SK-N-SH (cell line): ENCODE results near the gene SHH. TPM values are rescaled to one million over a fixed set of nuclear protein-coding genes. Genes with fewer than 3 reads are reported as not detected.

Source experiments
- CTCF ChIA-PET: fragments of 300-600, 350-600 bp; formaldehyde crosslinking; extraction: SDS; loops from one replicate; lab custom pipeline; 2021; lab: Yijun Ruan, JAX
- POLR2A ChIA-PET: fragments of 350-600 bp; sonication (Branson Sonifier 250); formaldehyde crosslinking; extraction: SDS; loops from one replicate; lab custom pipeline; 2020; ENCODE audit warnings: antibody characterized with exemption, inconsistent platforms; lab: Yijun Ruan, JAX
- DNase-seq: peaks from one replicate; pipeline ENCODE4 v3.0.0; 2012
- H2AFZ ChIP-seq: fragments of 200-600 bp; sonication (generic); 2 replicates; pipeline ENCODE4 v1.8.1; 2016; ENCODE audit warnings: antibody characterized with exemption, mild to moderate bottlenecking, low read depth
- H3F3A ChIP-seq: fragments of 200-600 bp; sonication (generic); replicated peaks from 2 replicates; pipeline ENCODE3; 2016; ENCODE audit warnings: antibody characterized with exemption, mild to moderate bottlenecking; ENCODE audit not compliant: insufficient read depth
- H3K27ac ChIP-seq, 2 experiments: fragments of 200-500 bp in 1 of 2; fragments of 200-600 bp in 1 of 2; sonication (Bioruptor generic) in 1 of 2; sonication (generic), shearing (Covaris generic) in 1 of 2; 2 replicates each; pipeline versions ENCODE4 v1.5.1 to v1.6.1; 2014 to 2016; ENCODE audit warnings: low read depth in 2 of 2, inconsistent platforms in 1 of 2, low read length in 1 of 2, mild to moderate bottlenecking in 1 of 2, mixed read lengths in 1 of 2
- H3K27me3 ChIP-seq: fragments of 200-600 bp; sonication (generic), shearing (Covaris generic); 2 replicates; pipeline ENCODE4 v1.6.1; 2016; ENCODE audit warnings: mixed run types; ENCODE audit not compliant: insufficient read depth
- H3K36me3 ChIP-seq, 2 experiments: fragments of 200-500 bp in 1 of 2; fragments of 200-600 bp in 1 of 2; sonication (Bioruptor generic) in 1 of 2; sonication (generic) in 1 of 2; replicated peaks in 1 of 2; 2 replicates each; pipeline versions ENCODE3 to v1.5.1; 2014 to 2016; ENCODE audit warnings: low read length in 1 of 2, mild to moderate bottlenecking in 1 of 2; ENCODE audit not compliant: insufficient read depth in 2 of 2, control insufficient read depth in 1 of 2
- H3K4me1 ChIP-seq, 2 experiments: fragments of 200-500 bp in 1 of 2; fragments of 200-600 bp in 1 of 2; sonication (Bioruptor generic) in 1 of 2; sonication (generic), shearing (Covaris generic) in 1 of 2; 2 replicates each; pipeline versions ENCODE4 v1.5.1 to v1.6.1; 2014 to 2016; ENCODE audit warnings: low read depth in 1 of 2, low read length in 1 of 2, mixed run types in 1 of 2; ENCODE audit not compliant: insufficient read depth in 2 of 2, control insufficient read depth in 1 of 2
- H3K4me2 ChIP-seq: fragments of 200-600 bp; sonication (generic), shearing (Covaris generic); 2 replicates; pipeline ENCODE4 v1.6.1; 2017; ENCODE audit warnings: mixed run types
- H3K4me3 ChIP-seq, 2 experiments: fragments of 200-500 bp in 1 of 2; fragments of 200-600 bp in 1 of 2; sonication (Bioruptor generic) in 1 of 2; sonication (generic), shearing (Covaris generic) in 1 of 2; 2 replicates each; pipeline versions ENCODE4 v1.5.1 to v1.8.1; 2014 to 2016; ENCODE audit warnings: low read depth in 2 of 2, inconsistent platforms in 1 of 2, low read length in 1 of 2, mild to moderate bottlenecking in 1 of 2, mixed read lengths in 1 of 2, moderate library complexity in 1 of 2
- H3K79me2 ChIP-seq: fragments of 200-600 bp; sonication (generic); 2 replicates; pipeline ENCODE4 v1.8.1; 2017; ENCODE audit warnings: mild to moderate bottlenecking; ENCODE audit not compliant: insufficient read depth
- H3K9ac ChIP-seq: fragments of 200-600 bp; sonication (generic); 2 replicates; pipeline ENCODE4 v1.6.1; 2017; ENCODE audit warnings: mixed run types
- H3K9me2 ChIP-seq: fragments of 200-600 bp; sonication (generic); 2 replicates; pipeline ENCODE4 v1.6.1; 2017; ENCODE audit warnings: mixed run types
- H3K9me3 ChIP-seq: fragments of 200-600 bp; sonication (generic); 2 replicates; pipeline ENCODE4 v1.6.1; 2017; ENCODE audit warnings: mixed run types, mild to moderate bottlenecking, moderate library complexity
- H4K20me1 ChIP-seq: fragments of 200-600 bp; sonication (generic); 2 replicates; pipeline ENCODE4 v1.6.1; 2017; ENCODE audit warnings: mild to moderate bottlenecking, mixed run types; ENCODE audit not compliant: insufficient read depth
- CHD2 ChIP-seq: fragments of 150-350 bp; IDR thresholded peaks from 2 replicates; pipeline ENCODE4 v1.6.1; 2018; ENCODE audit warnings: low read length; ENCODE audit not compliant: partially characterized antibody
- CTCF ChIP-seq: fragments of 200-600 bp; sonication (generic); IDR thresholded peaks from 2 replicates; pipeline ENCODE4 v1.6.1; 2017; ENCODE audit warnings: antibody characterized with exemption, mild to moderate bottlenecking, moderate library complexity
- FOXM1 ChIP-seq: IDR thresholded peaks from 2 replicates; pipeline ENCODE4 v1.4.0; 2012; ENCODE audit warnings: low read depth, mild to moderate bottlenecking
- IRF3 ChIP-seq: fragments of 150-350 bp; IDR thresholded peaks from 2 replicates; pipeline ENCODE4 v1.6.1; 2016; ENCODE audit warnings: mild to moderate bottlenecking, low read depth, low read length
- NRF1 ChIP-seq: IDR thresholded peaks from 2 replicates; pipeline ENCODE4 v1.6.1; 2012; ENCODE audit warnings: low read depth, mild to moderate bottlenecking, low read length
- POLR2AphosphoS5 ChIP-seq: IDR thresholded peaks from 2 replicates; pipeline ENCODE4 v1.6.1; 2012; ENCODE audit warnings: low read depth, low read length
- SIN3A ChIP-seq: IDR thresholded peaks from 2 replicates; pipeline ENCODE4 v1.6.1; 2012; ENCODE audit warnings: low read depth, mild to moderate bottlenecking, low read length, moderate library complexity, borderline replicate concordance
- ZBTB33 ChIP-seq: IDR thresholded peaks from 2 replicates; pipeline ENCODE4 v1.4.0; 2012; ENCODE audit warnings: low read depth, borderline replicate concordance
- WGBS: methylation state at CpG from one replicate; pipeline ENCODE4 v1.1.6; 2017; ENCODE audit warnings: low lambda C conversion rate; 5-methylcytosine and 5-hydroxymethylcytosine counted together
- polyA plus RNA-seq, 3 experiments: library from polyadenylated mRNA; depleted of rRNA; stranded (reverse); fragments of >200 nt; gene quantifications; 2 replicates each; pipeline ENCODE4 v1.2.3, GENCODE V29; 2012

Gene SHH
- polyA plus RNA-seq, 1 of the 3 experiments (the other 2 are of a cell fraction) = not detected

GRCh38 chr7:155836216-155837125 is 24.2 kb upstream of the SHH start:
- CTCF ChIA-PET = interaction anchor here (1.2 kb wide), 1 partner anchor 29 kb away, joined by 4 read pairs; no protein-coding TSS in a partner anchor
- H3K9me3 ChIP-seq = no peaks in the 10 kb centered on the region
- no peak overlapping the region for H3K27ac ChIP-seq
- WGBS = 19% methylated on average over 21 of the region's 28 CpGs
- peaks cover 95% of the 10 kb centered on the region for H3K27me3 ChIP-seq
- no peak for DNase-seq
- POLR2A ChIA-PET = no interaction called here
- no peaks in the 10 kb centered on the region for H3K36me3 ChIP-seq
- no peaks in the 10 kb centered on the region for H3K79me2 ChIP-seq
- no peak overlapping the region for H3K4me2 ChIP-seq
- H3K4me3 ChIP-seq = no peak overlapping the region
- H3K9me2 ChIP-seq = no peaks in the 10 kb centered on the region
- no peak overlapping the region for H3K9ac ChIP-seq
- H3F3A ChIP-seq = no peaks in the 10 kb centered on the region
- H3K4me1 ChIP-seq = no peaks in the 10 kb centered on the region
- H4K20me1 ChIP-seq = no peaks in the 10 kb centered on the region
- no peak overlapping the region for H2AFZ ChIP-seq
- no peak for TF ChIP-seq NRF1
- TF ChIP-seq CTCF = 0 out of 2 replicates have a peak, but pooled peaks have one; percentile 8
- TF ChIP-seq ZBTB33 = no peak
- no peak for TF ChIP-seq CHD2
- no peak for TF ChIP-seq SIN3A
- no peak for TF ChIP-seq FOXM1
- TF ChIP-seq, all 33 proteins: peak for 1

GRCh38 chr7:155835446-155836215 is 23.4 kb upstream of the SHH start:
- no peak for DNase-seq
- Histone ChIP-seq H3K4me1 (no peaks in the 10 kb centered on the region), H3K36me3 (no peaks in the 10 kb centered on the region), H3F3A (no peaks in the 10 kb centered on the region), H4K20me1 (no peaks in the 10 kb centered on the region), H3K4me3 (no peak overlapping the region), H3K4me2 (no peak overlapping the region), H3K27ac (no peak overlapping the region), H3K9me2 (no peaks in the 10 kb centered on the region), H2AFZ (no peak overlapping the region), H3K9me3 (no peaks in the 10 kb centered on the region), H3K79me2 (no peaks in the 10 kb centered on the region), H3K27me3 (peaks cover 95% of the 10 kb centered on the region), H3K9ac (no peak overlapping the region)
- ChIA-PET CTCF (interaction anchor here (1.2 kb wide), 1 partner anchor 29 kb away, joined by 4 read pairs; no protein-coding TSS in a partner anchor), POLR2A (no interaction called here)
- WGBS = 4% methylated on average over 7 of the region's 14 CpGs
- TF ChIP-seq POLR2AphosphoS5 (no peak), IRF3 (no peak)
